Left colon (tissue), 2 donors: ENCODE measurements around the gene OR1A1. TPM values are rescaled to one million over a fixed set of nuclear protein-coding genes. Genes with fewer than 3 reads are reported as not detected.
A peak's percentile ranks its signal among the peaks of the same experiment; 100 is the strongest.
"Not testable (repeated sequence)": the region's sequence is repeated elsewhere in the genome, so short reads cannot be mapped to it uniquely, and the experiment has no call there.

Experiments
- ATAC-seq: fragments of 200-7000 bp; cut with Tn5 transposase; one replicate; pipeline ENCODE4 v1.9.1; 2020; ENCODE audit warnings: mild to moderate bottlenecking, moderate library complexity
- DNase-seq, 2 donors: peaks; one replicate each; pipeline ENCODE4 v3.0.0-alpha.2; 2020
- intact Hi-C, 2 donors: fragments of 100-400 bp; cut with DNase I in 1 of 2; cut with micrococcal nuclease in 1 of 2; formaldehyde crosslinking; loops; one replicate each; pipeline versions ENCODE4 v1.11.2 to v1.14.0; 2022; cut with DNase I, micrococcal nuclease
- long read RNA-seq: library from polyadenylated mRNA; unstranded; transcript quantifications from one replicate; pipeline ENCODE4 v2.0.0, GENCODE V29; 2021
- total RNA-seq, 2 donors: library from RNA; stranded (reverse); fragmentation: NEBNext Ultra II Directional; extraction: Animal tissue kit (Norgen Biotek cat#: 25700); gene quantifications; one replicate each; pipeline ENCODE4 v1.2.1, GENCODE V29; 2021
- donor health status: DM: no; HTN: no; CAD: no.
- donor health status: DM: yes; HTN: yes; CAD: no.

OR1A1 gene
- total RNA-seq, result not detected
- long read RNA-seq, result 0 reads

GRCh38 chr17:3207367-3207766 lies at the start of gene OR1A1:
TSS of gene OR1A1 (plus strand) at chr17:3207667. CDS start at chr17:3215621, 7,954 bp downstream.
- DNase-seq, result no peak
- intact Hi-C loops, result no loop called here
- ATAC-seq, result no peak

GRCh38 chr17:3167574-3167973 lies 39.9 kb upstream of the OR1A1 start:
- intact Hi-C loops, result no loop called here
- ATAC-seq (no peak), DNase-seq (no peak)

- DNase-seq, result no peak
- ATAC-seq, result no peak
- intact Hi-C loops, result no loop called here
These were observed 17.5 kb upstream of the OR1A1 start for GRCh38 chr17:3189961-3190360.

GRCh38 chr17:3197219-3197618 lies 10.2 kb upstream of the OR1A1 start, which contains the start of gene OR1A2:
TSS of gene OR1A2 (plus strand) at chr17:3197519. CDS start at chr17:3197519, 0 bp downstream.
- DNase-seq (no peak), ATAC-seq (no peak)
- intact Hi-C loops, result no loop called here

GRCh38 chr17:3208484-3208883 lies 1.0 kb downstream of the OR1A1 start:
- ATAC-seq, result no peak
- no peak for DNase-seq
- intact Hi-C loops, result no loop called here

- no peak for ATAC-seq
- intact Hi-C loops, result no loop called here
- DNase-seq, result no peak
These were observed 5.5 kb downstream of the OR1A1 start for GRCh38 chr17:3213001-3213400.

GRCh38 chr17:3213587-3213986 lies 6.1 kb downstream of the OR1A1 start:
- DNase-seq (no peak), ATAC-seq (no peak)
- intact Hi-C loops, result no loop called here

- DNase-seq, intact Hi-C loops, ATAC-seq: not testable (repeated sequence)
These were observed 12.5 kb downstream of the OR1A1 start for GRCh38 chr17:3219978-3220377.

GRCh38 chr17:3221850-3222249 lies 14.4 kb downstream of the OR1A1 start:
- intact Hi-C loops, result no loop called here
- ATAC-seq (no peak), DNase-seq (no peak)

- intact Hi-C loops, result no loop called here
- no peak for ATAC-seq
- DNase-seq, result no peak
These were observed 15.0 kb downstream of the OR1A1 start for GRCh38 chr17:3222505-3222904.

- ATAC-seq, result peak; percentile 88
- intact Hi-C loops, DNase-seq: not testable (repeated sequence)
These were observed 17.4 kb downstream of the OR1A1 start for GRCh38 chr17:3224721-3225352.

GRCh38 chr17:3232300-3232699 lies 24.8 kb downstream of the OR1A1 start:
- DNase-seq, intact Hi-C loops, ATAC-seq: not testable (repeated sequence)

- DNase-seq, ATAC-seq, intact Hi-C loops: not testable (repeated sequence)
These were observed 31.2 kb downstream of the OR1A1 start for GRCh38 chr17:3238685-3239084.

- intact Hi-C loops, DNase-seq, ATAC-seq: not testable (repeated sequence)
These were observed 33.6 kb downstream of the OR1A1 start for GRCh38 chr17:3241044-3241443.

- DNase-seq, ATAC-seq, intact Hi-C loops: not testable (repeated sequence)
These were observed 37.4 kb downstream of the OR1A1 start for GRCh38 chr17:3244841-3245240.

GRCh38 chr17:3249013-3249412 lies 41.5 kb downstream of the OR1A1 start:
- ATAC-seq, DNase-seq, intact Hi-C loops: not testable (repeated sequence)

- intact Hi-C loops, result no loop called here
- DNase-seq (no peak), ATAC-seq (no peak)
These were observed 49.1 kb downstream of the OR1A1 start for GRCh38 chr17:3256575-3256974.

- no peak for ATAC-seq
- intact Hi-C loops, result no loop called here
- DNase-seq, result no peak
These were observed 52.7 kb downstream of the OR1A1 start for GRCh38 chr17:3260163-3260562.

GRCh38 chr17:3260600-3260999 lies 53.1 kb downstream of the OR1A1 start:
- ATAC-seq, result no peak
- intact Hi-C loops, result no loop called here
- DNase-seq, result no peak
